ENCODE results near the gene RELN. TPM values are rescaled to one million over a fixed set of nuclear protein-coding genes. Genes with fewer than 3 reads are reported as not detected.

The RELN gene
- total RNA-seq, 2 experiments from 2014 or later, result not detected

- Mint-ChIP-seq H3K27me3 (peaks cover 5% of the 10 kb centered on the region), H3K36me3 (ENCODE audit: low read depth) (no peaks in the 10 kb centered on the region), H3K9me3 (no peaks in the 10 kb centered on the region), H3K4me1 (no peaks in the 10 kb centered on the region), H3K27ac (no peak overlapping the region), H3K4me3 (no peak overlapping the region)
- no peak for DNase-seq
- ChIA-PET CTCF (no interaction called here), POLR2A (no interaction called here)
Observed at GRCh38 chr7:103949374-103949773, 40.1 kb downstream of the RELN start.

- H3K27me3 Mint-ChIP-seq, result no peaks in the 10 kb centered on the region
- no peaks in the 10 kb centered on the region for H3K9me3 Mint-ChIP-seq
- no peaks in the 10 kb centered on the region for H3K4me1 Mint-ChIP-seq
- CTCF ChIA-PET, result no interaction called here
- POLR2A ChIA-PET, result no interaction called here
- H3K27ac Mint-ChIP-seq, result no peak overlapping the region
- no peak for DNase-seq
- no peaks in the 10 kb centered on the region for H3K36me3 Mint-ChIP-seq (ENCODE audit: low read depth)
- H3K4me3 Mint-ChIP-seq, result no peak overlapping the region
Observed at GRCh38 chr7:103947026-103947655, 42.3 kb downstream of the RELN start.

- DNase-seq, result no peak
- H3K4me1 Mint-ChIP-seq, result no peaks in the 10 kb centered on the region
- H3K36me3 Mint-ChIP-seq (ENCODE audit: low read depth), result no peaks in the 10 kb centered on the region
- no peaks in the 10 kb centered on the region for H3K27me3 Mint-ChIP-seq
- no peak overlapping the region for H3K4me3 Mint-ChIP-seq
- ChIA-PET CTCF (no interaction called here), POLR2A (no interaction called here)
- no peaks in the 10 kb centered on the region for H3K9me3 Mint-ChIP-seq
- no peak overlapping the region for H3K27ac Mint-ChIP-seq
Observed at GRCh38 chr7:103944230-103944900, 45.1 kb downstream of the RELN start.

- H3K4me3 Mint-ChIP-seq, result no peak overlapping the region
- no peaks in the 10 kb centered on the region for H3K9me3 Mint-ChIP-seq
- no peak overlapping the region for H3K27ac Mint-ChIP-seq
- no peaks in the 10 kb centered on the region for H3K36me3 Mint-ChIP-seq (ENCODE audit: low read depth)
- CTCF ChIA-PET, result no interaction called here
- H3K4me1 Mint-ChIP-seq, result no peaks in the 10 kb centered on the region
- H3K27me3 Mint-ChIP-seq, result no peaks in the 10 kb centered on the region
- POLR2A ChIA-PET, result no interaction called here
- DNase-seq, result no peak
Observed at GRCh38 chr7:103941976-103942375, 47.5 kb downstream of the RELN start.

- no peak overlapping the region for H3K27ac Mint-ChIP-seq
- no peaks in the 10 kb centered on the region for H3K9me3 Mint-ChIP-seq
- peaks cover 3% of the 10 kb centered on the region for H3K27me3 Mint-ChIP-seq
- no peak for DNase-seq
- no peak overlapping the region for H3K4me3 Mint-ChIP-seq
- ChIA-PET CTCF (no interaction called here), POLR2A (no interaction called here)
- no peaks in the 10 kb centered on the region for H3K4me1 Mint-ChIP-seq
- no peaks in the 10 kb centered on the region for H3K36me3 Mint-ChIP-seq (ENCODE audit: low read depth)
Observed at GRCh38 chr7:103940382-103941268, 48.8 kb downstream of the RELN start.

GRCh38 chr7:103937680-103938079, 51.8 kb downstream of the RELN start:
- Mint-ChIP-seq H3K9me3 (no peaks in the 10 kb centered on the region), H3K27me3 (peaks cover 3% of the 10 kb centered on the region), H3K4me1 (no peaks in the 10 kb centered on the region), H3K36me3 (ENCODE audit: low read depth) (no peaks in the 10 kb centered on the region), H3K27ac (no peak overlapping the region), H3K4me3 (no peak overlapping the region)
- POLR2A ChIA-PET, result no interaction called here
- no peak for DNase-seq
- CTCF ChIA-PET, result no interaction called here

GRCh38 chr7:103936558-103936957, 52.9 kb downstream of the RELN start:
- CTCF ChIA-PET, result no interaction called here
- Mint-ChIP-seq H3K27me3 (peaks cover 3% of the 10 kb centered on the region), H3K4me3 (no peak overlapping the region), H3K27ac (no peak overlapping the region), H3K9me3 (no peaks in the 10 kb centered on the region), H3K4me1 (no peaks in the 10 kb centered on the region), H3K36me3 (ENCODE audit: low read depth) (no peaks in the 10 kb centered on the region)
- no peak for DNase-seq
- POLR2A ChIA-PET, result no interaction called here

- no peaks in the 10 kb centered on the region for H3K4me1 Mint-ChIP-seq
- H3K36me3 Mint-ChIP-seq (ENCODE audit: low read depth), result no peaks in the 10 kb centered on the region
- ChIA-PET POLR2A (no interaction called here), CTCF (no interaction called here)
- no peak for DNase-seq
- peaks cover 3% of the 10 kb centered on the region for H3K27me3 Mint-ChIP-seq
- H3K27ac Mint-ChIP-seq, result no peak overlapping the region
- no peaks in the 10 kb centered on the region for H3K9me3 Mint-ChIP-seq
- H3K4me3 Mint-ChIP-seq, result no peak overlapping the region
Observed at GRCh38 chr7:103934508-103934907, 55.0 kb downstream of the RELN start.

- Mint-ChIP-seq H3K27ac (no peak overlapping the region), H3K9me3 (no peaks in the 10 kb centered on the region), H3K27me3 (peaks cover 3% of the 10 kb centered on the region), H3K4me1 (no peaks in the 10 kb centered on the region), H3K4me3 (no peak overlapping the region), H3K36me3 (ENCODE audit: low read depth) (no peaks in the 10 kb centered on the region)
- DNase-seq, result no peak
- ChIA-PET CTCF (no interaction called here), POLR2A (no interaction called here)
Observed at GRCh38 chr7:103932389-103932788, 57.1 kb downstream of the RELN start.

GRCh38 chr7:103929901-103930311, 59.6 kb downstream of the RELN start:
- POLR2A ChIA-PET, result no interaction called here
- Mint-ChIP-seq H3K9me3 (no peaks in the 10 kb centered on the region), H3K36me3 (ENCODE audit: low read depth) (no peaks in the 10 kb centered on the region), H3K4me1 (no peaks in the 10 kb centered on the region), H3K27ac (no peak overlapping the region), H3K4me3 (no peak overlapping the region), H3K27me3 (no peaks in the 10 kb centered on the region)
- CTCF ChIA-PET, result no interaction called here
- no peak for DNase-seq

GRCh38 chr7:103928581-103928980, 60.9 kb downstream of the RELN start:
- ChIA-PET CTCF (no interaction called here), POLR2A (no interaction called here)
- Mint-ChIP-seq H3K9me3 (no peaks in the 10 kb centered on the region), H3K27ac (no peak overlapping the region), H3K4me1 (no peaks in the 10 kb centered on the region), H3K4me3 (no peak overlapping the region), H3K36me3 (ENCODE audit: low read depth) (no peaks in the 10 kb centered on the region), H3K27me3 (no peaks in the 10 kb centered on the region)
- DNase-seq, result no peak

GRCh38 chr7:103924184-103924583, 65.3 kb downstream of the RELN start:
- Mint-ChIP-seq H3K4me1 (no peaks in the 10 kb centered on the region), H3K27me3 (peaks cover 5% of the 10 kb centered on the region), H3K27ac (no peak overlapping the region), H3K9me3 (no peaks in the 10 kb centered on the region), H3K4me3 (no peak overlapping the region), H3K36me3 (ENCODE audit: low read depth) (no peaks in the 10 kb centered on the region)
- ChIA-PET CTCF (no interaction called here), POLR2A (no interaction called here)
- no peak for DNase-seq

GRCh38 chr7:103922407-103922806, 67.1 kb downstream of the RELN start:
- Mint-ChIP-seq H3K27me3 (peaks cover 7% of the 10 kb centered on the region), H3K4me3 (no peak overlapping the region), H3K27ac (no peak overlapping the region), H3K9me3 (no peaks in the 10 kb centered on the region), H3K4me1 (no peaks in the 10 kb centered on the region), H3K36me3 (ENCODE audit: low read depth) (no peaks in the 10 kb centered on the region)
- POLR2A ChIA-PET, result no interaction called here
- CTCF ChIA-PET, result no interaction called here
- no peak for DNase-seq

GRCh38 chr7:103921692-103922091, 67.8 kb downstream of the RELN start:
- H3K36me3 Mint-ChIP-seq (ENCODE audit: low read depth), result no peaks in the 10 kb centered on the region
- CTCF ChIA-PET, result no interaction called here
- no peak overlapping the region for H3K27ac Mint-ChIP-seq
- POLR2A ChIA-PET, result no interaction called here
- peaks cover 7% of the 10 kb centered on the region for H3K27me3 Mint-ChIP-seq
- no peaks in the 10 kb centered on the region for H3K9me3 Mint-ChIP-seq
- no peak for DNase-seq
- H3K4me3 Mint-ChIP-seq, result no peak overlapping the region
- no peaks in the 10 kb centered on the region for H3K4me1 Mint-ChIP-seq

Measured in activated CD4-positive, alpha-beta memory T cell treated with anti-CD3 and anti-CD28 coated beads, Interleukin-2, amount 10 ng/mL, durations not matched to agents 7 days and 5 days (primary cell).